Measurements from ENCODE around the gene CFAP45. TPM values are rescaled to one million over a fixed set of nuclear protein-coding genes. Genes with fewer than 3 reads are reported as not detected.

The CFAP45 gene
- total RNA-seq, 2 experiments from 2014 or later: 2.1 to 2.2 TPM

- H3K36me3 Mint-ChIP-seq: no peaks in the 10 kb centered on the region
- CTCF ChIA-PET: interaction anchor here (3.3 to 16.2 kb wide), 2 partner anchors 17 to 62 kb away, joined by 9 to 311 read pairs; partner anchors contain the start of gene TAGLN2
- H3K27me3 Mint-ChIP-seq: peaks cover 34% of the 10 kb centered on the region
- intact Hi-C loops (cut with micrococcal nuclease): no loop called here
- H3K4me3 Mint-ChIP-seq: no peak overlapping the region
- POLR2A ChIA-PET: no interaction called here
- H3K9me3 Mint-ChIP-seq: no peaks in the 10 kb centered on the region
- no peak overlapping the region for H3K27ac Mint-ChIP-seq
- peaks cover 6% of the 10 kb centered on the region for H3K4me1 Mint-ChIP-seq (ENCODE audit: low read depth)
- DNase-seq: no peak
Observed at GRCh38 chr1:159941591-159942560, 41.9 kb upstream of the CFAP45 start.

GRCh38 chr1:159941141-159941540 is 41.2 kb upstream of the CFAP45 start:
- no peaks in the 10 kb centered on the region for H3K9me3 Mint-ChIP-seq
- no peak overlapping the region for H3K4me3 Mint-ChIP-seq
- peaks cover 8% of the 10 kb centered on the region for H3K4me1 Mint-ChIP-seq (ENCODE audit: low read depth)
- no peaks in the 10 kb centered on the region for H3K36me3 Mint-ChIP-seq
- H3K27me3 Mint-ChIP-seq: peaks cover 28% of the 10 kb centered on the region
- no peak overlapping the region for H3K27ac Mint-ChIP-seq
- intact Hi-C loops (cut with micrococcal nuclease): no loop called here
- no peak for DNase-seq
- ChIA-PET POLR2A (no interaction called here), CTCF (interaction anchor here (0.6 to 16.2 kb wide), 4 partner anchors 9 to 137 kb away, joined by 4 to 311 read pairs (median 7); partner anchors contain the start of gene TAGLN2)

DNA sequence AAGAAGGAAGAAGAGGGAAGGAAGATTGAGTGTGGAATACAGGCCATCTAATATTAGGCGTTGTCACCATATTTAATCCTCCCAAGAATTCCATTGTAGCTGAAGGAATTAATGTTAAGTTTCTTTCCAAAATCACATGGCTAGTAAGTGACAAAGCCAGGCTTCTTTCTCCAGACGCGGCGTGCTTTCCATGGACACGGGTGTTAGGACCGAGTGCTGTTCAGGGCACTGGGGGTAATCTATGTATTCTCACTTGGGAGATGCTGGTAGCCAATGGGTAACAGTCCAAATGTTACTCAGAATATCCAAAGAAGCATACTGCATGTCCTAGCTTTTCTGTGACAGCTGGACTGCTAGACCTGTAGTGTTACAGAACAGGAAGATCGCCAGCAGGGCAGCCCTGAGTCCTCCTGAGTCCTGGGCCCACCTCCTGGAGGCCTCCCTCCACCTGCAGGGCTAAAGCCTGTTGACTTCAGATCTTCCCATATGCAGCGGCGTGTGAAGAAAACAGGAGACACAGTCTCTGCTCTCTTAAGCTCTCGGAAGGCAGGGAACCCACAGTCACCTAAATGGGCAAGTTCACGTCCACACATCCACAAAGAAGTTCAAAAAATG is 40.1 kb upstream of the CFAP45 start:
- H3K9me3 Mint-ChIP-seq: no peaks in the 10 kb centered on the region
- no peak for DNase-seq
- intact Hi-C loops (cut with micrococcal nuclease): no loop called here
- POLR2A ChIA-PET: no interaction called here
- H3K4me1 Mint-ChIP-seq (ENCODE audit: low read depth): peaks cover 6% of the 10 kb centered on the region
- peaks cover 23% of the 10 kb centered on the region for H3K27me3 Mint-ChIP-seq
- H3K4me3 Mint-ChIP-seq: no peak overlapping the region
- no peak overlapping the region for H3K27ac Mint-ChIP-seq
- no peaks in the 10 kb centered on the region for H3K36me3 Mint-ChIP-seq
- CTCF ChIA-PET: interaction anchor here (1.0 to 16.2 kb wide), 6 partner anchors 15 to 437 kb away, joined by 3 to 311 read pairs (median 4); partner anchors contain the start of gene TAGLN2

DNA sequence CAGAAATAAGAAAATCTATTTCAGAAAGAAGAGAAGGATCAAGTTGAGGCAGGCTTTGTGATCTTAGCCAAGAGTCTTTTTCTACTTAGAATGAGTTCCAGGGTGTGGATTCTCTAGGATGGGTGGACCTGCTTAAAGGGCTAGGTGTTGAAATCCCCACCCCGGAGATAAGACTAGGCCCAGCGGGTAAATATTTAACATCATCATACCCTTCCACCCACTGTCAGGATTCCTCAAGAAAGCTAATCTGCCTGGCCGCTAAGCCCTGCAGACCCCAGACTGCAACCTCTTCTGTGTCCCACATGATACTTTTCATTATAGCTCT is 39.7 kb upstream of the CFAP45 start:
- H3K4me1 Mint-ChIP-seq (ENCODE audit: low read depth): peaks cover 6% of the 10 kb centered on the region
- intact Hi-C loops (cut with micrococcal nuclease): no loop called here
- no peak overlapping the region for H3K27ac Mint-ChIP-seq
- ChIA-PET CTCF (interaction anchor here (1.0 to 16.2 kb wide), 6 partner anchors 15 to 437 kb away, joined by 3 to 311 read pairs (median 4); partner anchors contain the start of gene TAGLN2), POLR2A (no interaction called here)
- H3K36me3 Mint-ChIP-seq: no peaks in the 10 kb centered on the region
- no peak overlapping the region for H3K4me3 Mint-ChIP-seq
- no peaks in the 10 kb centered on the region for H3K9me3 Mint-ChIP-seq
- no peak for DNase-seq
- peaks cover 19% of the 10 kb centered on the region for H3K27me3 Mint-ChIP-seq

- intact Hi-C loops (cut with micrococcal nuclease): no loop called here
- peaks cover 6% of the 10 kb centered on the region for H3K4me1 Mint-ChIP-seq (ENCODE audit: low read depth)
- DNase-seq: no peak
- ChIA-PET POLR2A (interaction anchor here (1.0 to 1.3 kb wide), 2 partner anchors 14 to 16 kb away, joined by 3 to 4 read pairs; partner anchors contain the start of gene TAGLN2), CTCF (interaction anchor here (1.0 to 16.2 kb wide), 8 partner anchors 14 to 438 kb away, joined by 3 to 311 read pairs (median 4); partner anchors contain the start of gene TAGLN2)
- H3K36me3 Mint-ChIP-seq: no peaks in the 10 kb centered on the region
- H3K27me3 Mint-ChIP-seq: peaks cover 14% of the 10 kb centered on the region
- no peak overlapping the region for H3K4me3 Mint-ChIP-seq
- H3K9me3 Mint-ChIP-seq: no peaks in the 10 kb centered on the region
- no peak overlapping the region for H3K27ac Mint-ChIP-seq
Observed at GRCh38 chr1:159938905-159939677, 39.1 kb upstream of the CFAP45 start.

GRCh38 chr1:159938211-159938852 is 38.4 kb upstream of the CFAP45 start:
- Mint-ChIP-seq H3K27me3 (peaks cover 9% of the 10 kb centered on the region), H3K4me1 (ENCODE audit: low read depth) (peaks cover 6% of the 10 kb centered on the region), H3K27ac (no peak overlapping the region), H3K9me3 (no peaks in the 10 kb centered on the region), H3K4me3 (no peak overlapping the region), H3K36me3 (no peaks in the 10 kb centered on the region)
- ChIA-PET CTCF (interaction anchor here (1.8 to 16.2 kb wide), 4 partner anchors 13 to 147 kb away, joined by 4 to 311 read pairs (median 8); partner anchors contain the start of gene TAGLN2), POLR2A (interaction anchor here (1.0 to 1.3 kb wide), 2 partner anchors 13 to 15 kb away, joined by 3 to 4 read pairs; partner anchors contain the start of gene TAGLN2)
- DNase-seq: peak; percentile 29
- intact Hi-C loops (cut with micrococcal nuclease): no loop called here

GRCh38 chr1:159937054-159937750 is 37.2 kb upstream of the CFAP45 start:
- no peak for DNase-seq
- no peaks in the 10 kb centered on the region for H3K36me3 Mint-ChIP-seq
- no peak overlapping the region for H3K27ac Mint-ChIP-seq
- H3K4me3 Mint-ChIP-seq: no peak overlapping the region
- peaks cover 6% of the 10 kb centered on the region for H3K4me1 Mint-ChIP-seq (ENCODE audit: low read depth)
- CTCF ChIA-PET: interaction anchor here (1.8 to 16.2 kb wide), 4 partner anchors 12 to 148 kb away, joined by 4 to 311 read pairs (median 6); partner anchors contain the start of gene TAGLN2
- H3K9me3 Mint-ChIP-seq: no peaks in the 10 kb centered on the region
- peaks cover 3% of the 10 kb centered on the region for H3K27me3 Mint-ChIP-seq
- intact Hi-C loops (cut with micrococcal nuclease): loop anchor here (2.0 kb wide), 1 partner anchor 142 kb away; no protein-coding TSS in a partner anchor
- POLR2A ChIA-PET: no interaction called here

DNA sequence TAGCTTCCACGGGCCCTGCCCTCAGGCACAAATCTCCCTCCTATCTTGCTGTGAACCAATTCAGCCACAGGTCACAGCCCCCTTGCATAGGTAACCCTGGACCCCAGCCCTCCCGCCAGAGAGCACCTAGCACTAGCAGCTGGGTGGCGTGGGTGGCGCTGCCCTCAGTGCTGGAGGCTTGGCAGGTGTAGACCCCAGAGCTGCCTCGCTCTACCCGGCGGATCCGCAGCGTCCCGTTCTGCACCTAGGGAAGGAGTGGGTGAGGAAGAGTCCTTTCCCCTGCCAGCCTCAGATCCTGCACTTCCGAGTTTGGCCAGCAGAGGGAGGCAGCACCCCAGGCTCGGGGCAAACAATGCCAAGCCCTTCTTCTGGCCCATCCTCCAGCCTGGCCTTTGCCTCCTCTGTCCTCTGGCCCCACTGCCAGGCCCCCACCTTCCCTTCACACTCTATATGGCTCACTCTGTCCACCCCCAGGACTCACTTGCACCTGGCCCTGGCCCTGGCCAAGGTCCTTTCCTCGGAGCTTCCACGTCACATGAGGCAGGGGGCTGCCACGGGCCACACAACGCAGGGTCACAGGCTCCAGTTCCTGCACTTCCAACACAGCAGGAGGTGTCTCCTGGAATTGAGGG is 36.4 kb upstream of the CFAP45 start:
- DNase-seq: peak; percentile 90
- H3K27ac Mint-ChIP-seq: no peak overlapping the region
- intact Hi-C loops (cut with micrococcal nuclease): loop anchor here (1.0 to 2.0 kb wide), 2 partner anchors 71 to 142 kb away; no protein-coding TSS in a partner anchor
- H3K36me3 Mint-ChIP-seq: no peaks in the 10 kb centered on the region
- H3K9me3 Mint-ChIP-seq: no peaks in the 10 kb centered on the region
- H3K27me3 Mint-ChIP-seq: no peaks in the 10 kb centered on the region
- no peak overlapping the region for H3K4me3 Mint-ChIP-seq
- CTCF ChIA-PET: interaction anchor here (0.8 to 16.2 kb wide), 11 partner anchors 10 to 142 kb away, joined by 3 to 311 read pairs (median 3); partner anchors contain the start of genes PIGM and TAGLN2
- H3K4me1 Mint-ChIP-seq (ENCODE audit: low read depth): peaks cover 6% of the 10 kb centered on the region
- POLR2A ChIA-PET: no interaction called here

- CTCF ChIA-PET: interaction anchor here (0.8 to 16.2 kb wide), 12 partner anchors 10 to 142 kb away, joined by 3 to 311 read pairs (median 4); partner anchors contain the start of genes PIGM and TAGLN2
- Mint-ChIP-seq H3K36me3 (no peaks in the 10 kb centered on the region), H3K27ac (no peak overlapping the region), H3K9me3 (no peaks in the 10 kb centered on the region), H3K4me1 (ENCODE audit: low read depth) (peaks cover 6% of the 10 kb centered on the region), H3K27me3 (no peaks in the 10 kb centered on the region), H3K4me3 (no peak overlapping the region)
- intact Hi-C loops (cut with micrococcal nuclease): loop anchor here (1.0 to 2.0 kb wide), 2 partner anchors 72 to 143 kb away; no protein-coding TSS in a partner anchor
- no peak for DNase-seq
- POLR2A ChIA-PET: no interaction called here
Observed at GRCh38 chr1:159935719-159936272, 35.8 kb upstream of the CFAP45 start.

DNA sequence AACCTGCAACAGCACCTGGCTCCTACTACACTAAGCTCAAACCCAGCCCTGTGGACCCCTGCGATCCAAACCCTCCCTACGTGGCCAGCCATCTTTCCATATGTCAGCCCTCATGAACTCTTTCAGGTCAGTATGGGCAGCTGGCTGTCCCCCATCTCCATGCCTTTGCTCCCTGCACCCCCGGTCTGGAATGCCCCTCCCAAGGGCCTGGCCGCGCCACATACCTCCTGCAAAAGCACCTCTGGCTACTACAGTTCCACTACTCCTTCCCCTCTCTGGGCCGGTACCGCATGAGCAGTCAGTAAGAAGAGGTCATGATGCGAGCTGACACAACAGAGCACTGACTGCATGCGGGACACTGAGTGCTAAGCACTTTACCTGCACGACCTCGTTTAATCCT is 35.3 kb upstream of the CFAP45 start:
- CTCF ChIA-PET: interaction anchor here (0.7 to 16.2 kb wide), 12 partner anchors 10 to 143 kb away, joined by 3 to 311 read pairs (median 4); partner anchors contain the start of genes PIGM, SLAMF9 and TAGLN2
- POLR2A ChIA-PET: no interaction called here
- Mint-ChIP-seq H3K4me1 (ENCODE audit: low read depth) (peaks cover 6% of the 10 kb centered on the region), H3K9me3 (no peaks in the 10 kb centered on the region), H3K36me3 (no peaks in the 10 kb centered on the region), H3K27me3 (no peaks in the 10 kb centered on the region), H3K27ac (no peak overlapping the region), H3K4me3 (no peak overlapping the region)
- intact Hi-C loops (cut with micrococcal nuclease): no loop called here
- no peak for DNase-seq
